Activated T-helper 1 cell treated with Interleukin-2 at 50 U/mL for 16 hours (primary cell): ENCODE results near the gene IGIP.

ENCODE experiments used
- DNase-seq: peaks from one replicate; pipeline ENCODE4 v3.0.0-alpha.2; 2020; ENCODE audit warnings: low read depth

IGIP gene

DNA sequence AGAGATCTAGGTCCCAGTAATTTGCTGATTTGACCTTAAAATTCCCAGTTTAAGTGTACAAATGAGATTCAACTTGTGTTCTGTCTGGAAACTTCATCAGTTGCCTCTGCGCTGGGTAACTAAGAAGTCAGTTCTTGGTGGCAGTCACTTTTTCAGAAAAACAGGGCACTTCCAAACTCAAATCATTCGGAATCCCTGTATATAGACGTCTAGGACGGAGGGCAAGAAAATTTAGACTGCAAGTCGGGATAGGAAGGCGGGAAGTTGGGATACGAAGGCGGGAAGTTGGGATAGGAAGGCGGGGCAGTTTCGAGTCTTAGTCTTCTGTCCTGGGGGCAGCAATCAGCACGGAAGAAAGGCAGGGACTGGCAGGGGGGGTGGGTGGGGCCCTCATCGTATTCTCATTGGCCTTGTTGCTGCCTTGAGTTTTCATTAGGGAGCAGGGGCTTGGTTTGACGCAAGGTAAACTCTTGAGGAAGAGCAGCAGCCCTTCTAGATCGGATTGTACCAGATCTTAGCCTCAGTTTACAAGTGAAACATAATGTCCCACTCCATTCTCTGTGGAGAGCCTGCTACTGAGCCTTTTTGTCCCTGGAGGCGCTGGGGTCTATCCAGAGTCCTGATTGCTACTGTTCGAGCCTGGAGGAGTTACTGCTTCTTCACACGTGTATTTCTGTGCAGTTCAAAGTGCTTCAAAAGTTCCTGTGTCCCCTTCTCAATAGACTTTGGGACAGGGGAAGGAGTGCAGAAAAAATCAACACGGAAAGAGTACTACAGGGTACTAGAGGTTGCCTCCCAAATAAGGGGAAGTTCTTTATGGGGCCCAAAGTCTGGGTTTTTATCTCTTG is 14.5 kb upstream of the IGIP start:
- DNase-seq: no peak

DNA sequence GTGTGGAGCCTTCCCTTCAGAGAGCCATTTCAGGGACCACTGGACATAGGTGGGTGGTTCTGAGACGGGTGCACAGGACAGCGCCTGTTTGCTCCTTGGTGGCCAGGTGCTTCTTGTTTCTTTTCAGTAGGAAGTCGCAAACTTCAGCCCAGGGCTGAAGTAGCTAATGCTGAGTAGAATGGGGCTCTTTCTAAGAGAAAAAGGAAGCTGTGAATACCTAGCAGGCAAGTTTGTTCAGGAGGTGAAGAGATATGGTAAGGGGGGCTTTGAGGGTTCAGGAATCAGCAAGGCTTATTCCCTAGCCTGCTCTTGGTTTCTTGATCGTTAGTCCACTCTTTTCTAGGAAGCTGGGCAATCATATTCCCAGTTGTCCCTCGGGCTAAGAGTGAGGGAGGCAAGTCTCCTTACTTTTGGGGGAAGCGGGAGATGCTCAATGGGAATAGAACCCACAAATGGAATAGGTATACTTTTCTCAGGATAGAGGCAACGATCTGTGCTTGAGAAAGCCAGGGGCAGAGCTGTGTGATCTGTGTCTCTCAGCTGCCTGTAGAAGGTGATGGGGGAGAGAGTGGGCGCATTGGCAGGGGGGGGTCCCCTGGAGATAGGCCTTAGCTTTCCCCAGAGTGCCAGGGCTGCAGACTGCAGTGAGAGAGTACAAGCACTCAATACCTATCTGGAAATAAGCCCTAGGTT is 13.7 kb upstream of the IGIP start:
- DNase-seq: no peak

DNA sequence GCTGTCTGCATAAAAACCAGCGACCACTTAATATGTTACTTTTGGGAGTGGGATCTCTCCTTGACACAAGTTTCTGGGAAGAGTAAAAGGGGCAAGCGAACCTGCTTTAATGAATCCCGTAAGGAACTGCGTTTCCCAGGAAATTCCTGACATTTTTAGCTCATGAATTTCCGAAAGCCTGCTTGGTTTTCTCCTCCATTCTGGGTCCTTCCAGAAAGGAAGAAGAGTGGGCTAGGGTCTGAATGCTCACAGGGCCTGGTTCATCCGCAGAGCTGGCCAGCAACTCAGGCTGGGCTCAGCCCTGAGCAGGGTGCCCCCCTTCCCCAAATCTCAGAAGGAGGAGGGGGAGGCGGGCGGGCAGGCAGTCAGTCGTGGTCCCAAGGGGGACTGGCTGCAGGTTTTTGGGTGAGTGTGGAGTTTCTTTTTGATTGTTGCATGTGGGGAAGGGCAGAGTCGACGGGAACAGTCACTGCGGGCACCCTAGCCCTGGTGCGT is 13.0 kb upstream of the IGIP start:
- DNase-seq: no peak

DNA sequence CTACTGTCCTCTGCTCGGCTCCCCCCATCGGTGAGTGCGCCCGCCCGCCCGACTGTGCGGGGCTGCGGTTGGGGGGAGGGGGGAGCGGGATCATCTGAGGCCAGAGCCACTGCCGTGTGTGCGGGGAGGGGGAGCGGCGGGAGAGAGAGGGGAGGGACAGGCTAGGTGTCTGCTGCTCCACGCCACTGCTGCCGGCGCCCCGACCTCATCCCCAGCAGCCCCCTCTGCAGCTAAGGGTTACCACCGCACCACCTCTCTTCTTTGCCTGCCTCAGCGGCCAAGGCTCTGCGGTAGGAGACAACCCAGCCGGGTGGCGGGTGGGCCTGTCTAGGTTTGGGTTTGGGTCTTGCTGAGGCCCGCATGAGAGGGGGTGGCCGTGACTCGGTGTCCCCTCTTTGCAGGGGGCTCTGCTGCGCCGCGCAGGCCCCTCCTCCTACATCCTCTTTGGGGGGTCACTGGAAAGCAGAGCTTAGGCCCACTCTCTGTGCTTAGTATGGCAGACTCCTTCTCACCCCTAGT is 12.5 kb upstream of the IGIP start:
- peak; percentile 12 for DNase-seq

DNA sequence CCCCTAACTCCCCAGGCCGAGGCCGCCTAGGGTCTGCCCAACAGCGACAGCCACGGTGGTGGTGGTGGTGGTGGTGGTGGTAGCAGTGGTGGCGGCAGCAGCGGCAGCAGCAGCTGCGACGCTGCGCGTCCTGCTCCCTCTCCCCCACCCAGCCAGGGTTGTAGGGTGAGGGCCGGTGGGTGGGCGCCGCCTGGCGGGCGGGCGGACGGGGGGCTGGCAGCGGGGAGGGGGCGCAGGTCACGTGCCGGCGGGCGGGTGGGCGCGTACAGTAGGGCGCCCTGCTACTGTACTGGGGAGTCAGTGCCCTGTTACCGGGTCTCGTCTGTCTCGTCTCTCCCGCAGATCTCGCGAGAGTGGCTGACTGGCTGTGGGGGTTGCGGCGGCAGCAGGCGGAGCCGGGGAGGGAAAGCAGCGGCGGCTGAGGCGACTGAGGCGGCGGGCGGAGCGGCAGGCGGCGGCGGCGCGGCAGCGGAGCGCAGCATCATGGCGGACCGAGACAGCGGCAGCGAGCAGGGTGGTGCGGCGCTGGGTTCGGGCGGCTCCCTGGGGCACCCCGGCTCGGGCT is 12.0 kb upstream of the IGIP start, which contains the start of gene PURA:
TSS of gene PURA (plus strand) at position 411 of the 565 bp plus-strand sequence. CDS start at position 484, 73 bp downstream.
- peak; percentile 92 for DNase-seq

DNA sequence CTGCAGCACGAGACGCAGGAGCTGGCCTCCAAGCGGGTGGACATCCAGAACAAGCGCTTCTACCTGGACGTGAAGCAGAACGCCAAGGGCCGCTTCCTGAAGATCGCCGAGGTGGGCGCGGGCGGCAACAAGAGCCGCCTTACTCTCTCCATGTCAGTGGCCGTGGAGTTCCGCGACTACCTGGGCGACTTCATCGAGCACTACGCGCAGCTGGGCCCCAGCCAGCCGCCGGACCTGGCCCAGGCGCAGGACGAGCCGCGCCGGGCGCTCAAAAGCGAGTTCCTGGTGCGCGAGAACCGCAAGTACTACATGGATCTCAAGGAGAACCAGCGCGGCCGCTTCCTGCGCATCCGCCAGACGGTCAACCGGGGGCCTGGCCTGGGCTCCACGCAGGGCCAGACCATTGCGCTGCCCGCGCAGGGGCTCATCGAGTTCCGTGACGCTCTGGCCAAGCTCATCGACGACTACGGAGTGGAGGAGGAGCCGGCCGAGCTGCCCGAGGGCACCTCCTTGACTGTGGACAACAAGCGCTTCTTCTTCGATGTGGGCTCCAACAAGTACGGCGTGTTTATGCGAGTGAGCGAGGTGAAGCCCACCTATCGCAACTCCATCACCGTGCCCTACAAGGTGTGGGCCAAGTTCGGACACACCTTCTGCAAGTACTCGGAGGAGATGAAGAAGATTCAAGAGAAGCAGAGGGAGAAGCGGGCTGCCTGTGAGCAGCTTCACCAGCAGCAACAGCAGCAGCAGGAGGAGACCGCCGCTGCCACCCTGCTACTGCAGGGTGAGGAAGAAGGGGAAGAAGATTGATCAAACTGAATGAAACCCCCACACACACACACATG is 11.2 kb upstream of the IGIP start:
- DNase-seq: peak; percentile 18

DNA sequence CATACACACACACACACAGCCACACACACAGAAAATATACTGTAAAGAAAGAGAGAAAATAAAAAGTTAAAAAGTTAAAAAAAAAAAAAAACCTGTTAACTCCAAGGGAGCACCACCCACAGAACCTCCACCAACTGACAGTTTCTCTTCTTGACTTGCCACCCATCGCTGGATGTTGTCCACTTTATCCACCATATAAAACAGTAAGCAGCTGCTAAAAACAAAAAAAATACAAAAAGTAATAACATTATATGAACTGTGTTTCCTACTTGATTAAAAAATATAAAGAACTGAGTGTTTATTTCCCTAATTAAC is 10.6 kb upstream of the IGIP start:
- DNase-seq: no peak

DNA sequence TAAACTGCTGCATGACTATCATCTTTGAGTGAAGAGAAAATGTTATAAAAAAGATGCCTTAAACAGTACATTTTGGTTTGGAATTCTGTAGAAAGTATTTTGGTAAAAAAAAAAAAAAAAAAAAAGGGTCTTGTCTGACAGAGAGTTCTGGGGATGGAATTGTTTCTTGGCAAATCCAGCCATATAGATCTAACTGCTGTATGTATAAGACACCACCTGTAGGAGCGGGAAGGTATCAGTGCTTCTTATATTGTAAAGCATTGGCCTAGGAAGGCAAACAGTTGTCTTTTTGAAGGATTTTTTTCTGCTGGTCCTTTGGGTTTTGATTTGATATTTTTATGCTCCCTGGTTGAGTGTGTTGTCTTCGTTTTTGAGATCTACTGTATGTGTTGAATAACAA is 9.0 kb upstream of the IGIP start:
- DNase-seq: no peak

DNA sequence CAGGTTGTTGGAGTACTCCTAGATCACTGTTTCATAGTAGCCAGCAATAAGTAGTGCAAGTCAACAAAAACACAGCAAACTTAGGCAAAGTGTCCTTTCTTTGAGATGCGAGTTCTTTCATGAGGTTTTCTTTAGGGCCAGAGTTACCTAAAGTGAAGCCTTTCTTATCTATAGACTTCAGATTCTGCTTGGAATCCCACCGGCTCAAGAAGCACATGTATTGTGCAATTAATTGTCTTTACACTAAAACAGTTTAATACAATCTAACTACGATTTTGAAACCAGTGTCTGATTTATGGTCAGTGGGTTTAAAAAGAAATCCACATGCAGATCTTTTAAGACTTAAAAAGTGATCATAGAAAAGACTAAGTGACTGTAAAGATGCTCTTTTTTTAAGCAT is 8.2 kb upstream of the IGIP start:
- DNase-seq: no peak

DNA sequence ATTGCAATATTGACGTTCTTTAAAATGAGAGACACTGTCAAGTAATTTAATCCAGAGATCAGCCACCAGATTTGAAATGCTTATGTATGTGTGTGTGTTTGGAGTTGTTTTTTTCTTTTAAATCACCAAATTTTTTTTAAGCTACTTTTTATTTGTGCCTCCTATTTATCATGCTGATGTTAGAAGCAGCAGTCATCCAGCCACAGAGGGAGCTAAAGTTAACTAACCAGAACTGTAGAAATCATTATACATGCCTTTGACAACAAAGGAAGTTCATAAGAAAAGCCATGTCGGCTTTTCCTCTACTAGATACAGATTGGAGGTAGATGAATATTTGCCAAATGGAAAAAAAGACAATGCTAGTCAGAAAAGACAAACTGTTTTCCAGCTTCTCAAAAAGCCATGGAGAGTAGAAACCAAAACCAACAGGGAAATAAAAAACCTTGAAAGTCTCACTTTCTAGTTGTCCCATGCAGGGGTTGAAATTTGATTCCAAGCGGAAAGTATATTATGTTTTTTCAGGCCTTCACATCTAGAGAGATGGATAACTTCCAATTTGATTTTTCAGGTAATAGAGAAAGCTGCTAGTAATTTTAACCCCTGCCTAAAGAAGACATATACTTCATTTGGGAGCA is 7.3 kb upstream of the IGIP start:
- DNase-seq: no peak

DNA sequence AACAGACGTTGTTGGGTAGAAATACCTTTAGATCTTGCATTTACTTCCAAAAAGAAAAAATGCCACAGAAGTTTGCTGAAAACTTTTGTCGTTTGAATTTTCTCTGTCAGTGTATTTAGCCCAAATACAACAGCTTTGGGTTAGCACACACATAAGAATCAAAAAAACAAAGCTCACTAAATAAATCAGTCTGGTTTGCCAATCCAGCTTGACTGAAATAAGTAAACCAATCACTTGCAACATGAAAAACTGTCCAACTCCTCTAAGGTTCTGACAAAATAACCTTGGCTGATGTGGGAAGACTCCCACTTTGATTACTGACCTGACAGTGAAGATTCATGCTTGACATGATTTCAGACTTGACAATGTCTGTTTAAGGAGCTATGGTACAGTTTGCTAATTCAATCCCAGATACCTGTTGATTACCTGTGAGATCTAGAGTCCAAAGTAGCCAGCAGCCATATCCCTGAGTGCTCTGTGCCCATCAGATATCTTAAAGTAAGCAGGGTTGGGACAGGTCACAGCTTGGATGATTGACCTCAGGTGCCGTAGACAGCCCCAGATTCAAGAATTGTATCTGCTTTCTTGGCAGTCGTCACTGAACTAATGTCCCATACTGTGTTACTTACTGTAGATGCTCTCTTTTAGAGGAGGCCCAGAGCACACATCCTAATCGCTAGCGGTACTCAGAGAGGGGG is 727 bp downstream of the IGIP start:
- DNase-seq: no peak

DNA sequence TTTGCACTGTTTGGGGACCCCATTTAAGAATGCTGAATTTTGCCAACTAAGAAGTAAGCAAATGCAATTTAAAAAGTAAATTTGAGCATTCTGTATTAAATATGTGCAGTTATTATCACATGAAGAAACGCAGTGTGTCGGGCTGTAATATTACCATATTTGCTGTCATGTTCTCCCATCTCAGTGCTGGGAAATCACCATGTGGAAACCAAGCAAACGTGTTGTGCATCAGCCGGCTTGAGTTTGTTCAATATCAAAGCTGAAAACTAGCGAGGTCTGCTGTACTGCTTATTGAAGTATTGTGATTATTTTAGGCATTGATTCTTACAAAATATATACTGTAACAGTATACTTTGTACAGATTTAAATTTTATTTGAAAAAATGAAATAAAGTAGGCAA is 2.6 kb downstream of the IGIP start:
- DNase-seq: no peak

DNA sequence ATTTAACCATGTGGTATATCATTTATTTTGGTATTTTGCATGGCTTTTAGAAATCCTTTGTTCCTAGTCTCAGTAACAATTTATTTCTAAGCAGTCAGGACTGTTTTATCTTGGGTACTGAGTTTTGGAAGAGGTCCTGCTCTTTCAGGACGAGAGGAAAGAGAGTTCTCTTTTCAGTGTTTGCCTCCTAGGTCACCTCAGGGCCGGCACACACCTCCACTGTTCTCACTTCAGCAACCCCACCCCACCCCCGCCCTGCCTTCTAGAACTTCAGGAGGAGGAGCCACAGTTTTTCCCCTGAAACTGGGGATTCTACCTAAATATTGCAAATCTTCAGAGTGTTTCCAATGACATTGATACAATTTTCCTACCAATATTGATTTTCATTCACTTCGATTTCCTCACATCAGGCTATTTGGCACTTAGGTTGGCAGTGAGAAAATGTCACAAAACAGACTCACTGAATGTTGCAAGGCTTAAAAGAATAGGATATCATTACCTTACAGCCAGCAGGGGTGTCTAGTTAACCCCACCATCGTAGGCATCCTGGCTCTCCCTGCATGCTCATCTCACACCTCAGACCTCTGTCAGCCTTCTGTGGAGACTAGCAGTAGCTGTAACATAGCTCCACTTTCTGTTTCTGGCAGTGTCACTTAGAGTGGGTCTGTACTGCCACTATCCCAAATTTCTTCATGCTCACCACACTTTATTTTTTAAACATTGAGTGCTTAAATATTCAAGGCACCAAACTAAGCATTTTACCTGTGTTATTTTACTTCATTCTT is 5.4 kb downstream of the IGIP start:
- no peak for DNase-seq

DNA sequence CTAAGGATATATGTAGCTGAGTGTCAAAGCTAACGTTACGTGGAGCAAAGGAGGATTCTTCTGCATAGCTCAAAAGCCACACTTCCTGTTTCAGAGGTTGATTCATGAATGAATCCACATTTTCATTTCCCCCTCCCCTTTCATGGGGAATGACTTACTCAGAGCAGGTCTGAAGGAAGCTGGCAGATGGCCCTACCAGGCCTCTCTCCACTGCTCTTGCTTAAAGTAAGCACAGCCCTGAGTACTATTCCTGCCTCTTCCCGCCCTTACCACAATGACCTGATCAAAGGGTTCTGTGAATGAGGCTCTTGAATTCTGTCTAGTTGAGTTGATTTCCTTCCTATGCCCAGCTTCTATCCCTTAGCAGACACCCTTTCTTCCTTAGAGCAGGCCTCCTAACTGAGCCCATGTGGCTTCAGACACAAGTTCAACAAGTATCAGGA is 6.3 kb downstream of the IGIP start:
- DNase-seq: no peak

DNA sequence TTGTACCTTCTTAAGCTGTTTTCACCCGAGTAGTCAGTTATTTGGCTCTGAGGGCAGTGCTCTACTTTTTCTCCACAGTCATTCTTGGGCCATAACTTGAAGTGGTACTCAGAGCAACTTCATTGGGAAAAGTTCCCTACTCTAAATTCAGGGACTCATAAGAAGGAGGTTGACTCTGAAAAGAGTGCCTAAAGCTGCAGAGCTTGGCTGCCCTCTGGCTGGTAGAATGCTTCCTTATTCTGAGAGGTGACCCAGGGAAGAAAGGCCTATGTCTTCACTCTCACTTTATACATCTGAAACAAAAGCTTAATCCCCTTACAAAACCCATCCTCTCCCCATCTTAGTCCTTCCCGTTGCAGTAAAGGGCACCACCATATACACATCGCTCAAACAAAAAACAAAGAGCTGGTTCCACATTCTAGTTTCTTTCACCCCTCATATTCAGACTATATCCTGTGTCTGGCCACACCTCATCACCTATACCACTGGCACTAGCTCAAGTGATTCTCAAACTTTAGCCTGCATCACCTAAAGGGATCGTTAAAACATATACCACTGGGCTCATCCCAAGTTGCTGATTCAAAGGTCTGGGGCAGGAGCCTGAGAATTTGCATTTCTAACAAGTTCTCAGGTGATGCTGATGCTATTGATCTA is 7.9 kb downstream of the IGIP start:
- DNase-seq: no peak

DNA sequence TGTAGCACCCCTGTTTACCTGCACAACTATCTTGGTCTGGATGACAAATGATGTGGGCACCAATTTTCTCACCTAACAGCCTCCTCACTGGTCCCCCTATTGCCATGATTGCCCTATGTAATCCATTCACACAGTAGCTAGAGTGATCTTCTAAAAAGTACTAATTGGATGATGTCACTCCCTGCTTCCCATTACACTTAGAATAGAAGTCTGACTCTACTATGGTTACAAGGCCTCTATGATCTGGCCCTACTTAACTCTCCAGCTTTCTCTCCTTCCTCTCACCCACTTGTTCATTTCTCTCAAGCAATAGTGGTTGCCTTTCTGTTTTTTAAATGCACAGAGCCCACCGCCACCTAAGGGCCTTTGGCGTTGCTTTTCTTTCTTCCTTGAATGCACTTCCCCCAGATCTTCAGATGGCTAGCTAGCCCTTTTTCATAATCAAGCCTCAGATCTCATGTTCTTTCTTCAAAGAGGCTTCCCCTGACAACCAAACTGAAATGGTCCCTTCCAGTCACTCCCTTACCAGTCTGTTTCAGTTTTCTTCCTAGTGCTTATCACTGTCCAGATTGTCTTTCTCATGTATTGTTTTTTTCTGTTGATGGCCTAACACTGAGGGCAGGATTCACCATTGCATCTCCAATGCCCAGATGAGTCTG is 8.7 kb downstream of the IGIP start:
- no peak for DNase-seq

DNA sequence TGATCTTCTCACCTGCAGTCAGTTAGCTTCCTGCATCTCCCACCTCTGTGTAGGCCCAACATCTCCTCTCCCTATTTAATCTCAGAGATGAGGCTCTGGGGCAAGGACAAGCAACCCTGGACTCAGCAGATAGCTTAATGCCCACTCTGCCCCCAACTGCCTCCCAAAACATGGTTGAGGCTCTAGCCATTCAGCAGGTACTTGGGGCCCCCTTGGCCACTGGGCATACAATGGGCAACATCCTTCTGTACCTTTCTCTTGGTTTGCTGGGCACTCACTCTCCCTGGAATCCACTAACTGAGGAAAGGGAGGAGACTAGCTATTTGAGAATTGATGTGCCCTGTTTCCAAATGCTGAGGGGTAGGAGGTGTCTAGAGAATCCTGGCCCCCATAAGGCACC is 9.4 kb downstream of the IGIP start:
- DNase-seq: no peak

DNA sequence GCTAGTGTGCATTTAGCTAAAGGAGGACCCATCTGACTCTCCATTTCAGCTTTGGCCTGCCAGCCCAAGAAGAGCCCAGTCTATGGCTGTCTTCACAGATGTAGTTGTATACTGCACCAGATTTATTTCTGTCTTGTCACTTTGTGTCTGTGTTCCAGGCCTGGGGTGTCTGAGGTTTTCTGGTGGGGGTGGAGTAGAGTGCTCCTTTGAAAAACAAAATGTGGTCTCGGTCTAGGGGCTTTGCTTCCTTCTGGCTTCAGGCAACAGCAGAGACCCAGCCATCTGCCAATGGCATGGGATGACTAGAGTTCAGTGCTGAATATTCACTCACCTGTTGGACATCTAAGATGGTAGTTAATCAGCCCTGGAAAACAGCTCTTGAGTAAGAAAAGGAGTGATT is 10.9 kb downstream of the IGIP start:
- no peak for DNase-seq

DNA sequence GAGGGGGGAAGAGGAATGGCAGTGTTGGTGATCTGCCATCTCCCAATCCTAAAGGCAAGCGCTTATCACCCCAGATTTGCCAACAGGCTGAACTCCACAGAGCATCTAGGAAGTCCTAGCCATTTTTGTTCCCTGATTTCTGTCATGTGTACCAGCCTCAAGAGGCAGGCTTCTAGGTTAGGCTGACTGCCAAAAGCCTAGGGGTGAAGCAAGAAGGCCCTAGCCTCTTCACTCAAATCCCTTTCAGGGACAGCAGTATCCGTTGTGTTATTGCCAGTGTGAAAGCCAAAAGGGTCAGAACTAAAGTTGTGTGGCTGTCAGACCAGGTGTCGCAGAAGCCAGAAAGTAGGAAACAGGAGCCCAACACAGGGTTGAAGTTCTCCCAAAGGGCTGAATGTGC is 14.7 kb downstream of the IGIP start:
- no peak for DNase-seq
